Left ventricle myocardium inferior (tissue), 1 donor: ENCODE measurements around the gene MCRIP1. TPM values are rescaled to one million over a fixed set of nuclear protein-coding genes. Genes with fewer than 3 reads are reported as not detected.

ENCODE experiments used
- DNase-seq: peaks from one replicate; pipeline ENCODE4 v3.0.0-alpha.2; 2020
- H3K27ac ChIP-seq: fragments of 200-600 bp; replicated peaks from 2 replicates; pipeline ENCODE4 v1.8.0; 2021
- H3K27me3 ChIP-seq: fragments of 200-600 bp; 2 replicates; pipeline ENCODE4 v1.8.0; 2021; ENCODE audit warnings: low read depth
- H3K36me3 ChIP-seq: fragments of 200-600 bp; 2 replicates; pipeline ENCODE4 v1.8.0; 2021
- H3K4me1 ChIP-seq: fragments of 200-600 bp; 2 replicates; pipeline ENCODE4 v1.8.0; 2021
- H3K4me3 ChIP-seq: fragments of 200-600 bp; 2 replicates; pipeline ENCODE4 v1.8.0; 2021; ENCODE audit warnings: mild to moderate bottlenecking, moderate library complexity
- H3K9me3 ChIP-seq: fragments of 200-600 bp; replicated peaks from 2 replicates; pipeline ENCODE4 v1.8.0; 2021
- intact Hi-C: fragments of 100-400 bp; cut with micrococcal nuclease; formaldehyde crosslinking; loops from one replicate; pipeline ENCODE4 v1.11.0; 2022
- total RNA-seq: library from RNA; stranded (reverse); fragmentation: NEBNext Ultra II Directional; extraction: Animal tissue kit (Norgen Biotek cat#: 25700); gene quantifications from one replicate; pipeline ENCODE4 v1.2.1, GENCODE V29; 2021
- TF ChIP-seq, protein P1 (sequence below): fragments of 200-600 bp; IDR thresholded peaks from 2 replicates; pipeline ENCODE4 v1.8.0; 2021; ENCODE audit warnings: antibody characterized with exemption, mild to moderate bottlenecking, borderline replicate concordance
- donor health status: DM: no; HTN: yes; CAD: no; lungs with severe emphysema.

MCRIP1 gene
- total RNA-seq, 1 donor from 2014 or later, result 110 TPM

DNA sequence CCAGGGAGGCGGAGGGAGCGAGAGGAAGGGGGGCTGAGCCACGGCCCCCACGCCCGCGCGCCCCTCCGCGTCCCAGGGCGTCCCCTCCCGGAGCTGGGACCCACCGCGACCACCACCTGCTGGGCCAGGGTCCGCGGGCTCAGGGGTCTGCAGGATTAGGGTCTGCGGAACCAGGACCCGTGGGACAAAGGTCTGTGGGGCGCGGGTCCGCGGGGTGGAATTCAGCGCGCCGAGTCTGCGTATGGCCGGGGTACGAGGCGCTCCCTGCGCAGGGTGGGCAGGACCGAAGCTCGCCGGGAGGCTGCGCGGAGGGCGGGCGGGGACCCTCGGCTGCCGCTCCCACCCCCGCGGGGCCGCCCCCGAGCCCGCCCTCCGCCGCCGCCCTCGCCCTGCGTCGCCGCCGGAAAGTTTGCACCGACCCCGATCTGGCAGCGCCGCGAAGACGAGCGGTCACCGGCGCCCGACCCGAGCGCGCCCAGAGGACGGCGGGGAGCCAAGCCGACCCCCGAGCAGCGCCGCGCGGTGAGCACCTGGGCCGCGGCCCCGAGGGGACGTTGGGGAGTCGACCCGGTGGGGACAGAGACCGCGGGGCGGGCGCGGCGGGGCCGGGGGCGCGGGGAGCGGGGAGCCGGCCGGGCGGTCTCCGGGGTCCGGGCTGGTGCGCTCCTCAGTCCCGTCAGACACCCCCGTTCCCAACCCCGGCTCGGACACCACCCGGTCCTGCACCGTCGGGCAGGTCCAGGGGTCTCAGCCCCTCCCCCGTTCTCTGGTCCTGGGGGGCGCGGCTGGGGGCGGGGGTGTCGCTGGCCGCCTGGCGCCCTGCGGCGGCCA, 29.1 kb downstream of the MCRIP1 start, which contains the start of gene GCGR:
GCGR (plus strand) TSS at position 423 of the 831 bp plus-strand sequence. CDS start 4,869 bp downstream, outside the sequence.
- intact Hi-C loops, result no loop called here
- Histone ChIP-seq H3K27me3 (peaks cover 98% of the 10 kb centered on the region), H3K36me3 (no peaks in the 10 kb centered on the region), H3K4me1 (peaks cover 17% of the 10 kb centered on the region), H3K27ac (no peak within 1 kb of the TSS), H3K9me3 (no peaks in the 10 kb centered on the region), H3K4me3 (peak within 1 kb of the TSS; percentile 38)
- TF ChIP-seq, protein P1, sequence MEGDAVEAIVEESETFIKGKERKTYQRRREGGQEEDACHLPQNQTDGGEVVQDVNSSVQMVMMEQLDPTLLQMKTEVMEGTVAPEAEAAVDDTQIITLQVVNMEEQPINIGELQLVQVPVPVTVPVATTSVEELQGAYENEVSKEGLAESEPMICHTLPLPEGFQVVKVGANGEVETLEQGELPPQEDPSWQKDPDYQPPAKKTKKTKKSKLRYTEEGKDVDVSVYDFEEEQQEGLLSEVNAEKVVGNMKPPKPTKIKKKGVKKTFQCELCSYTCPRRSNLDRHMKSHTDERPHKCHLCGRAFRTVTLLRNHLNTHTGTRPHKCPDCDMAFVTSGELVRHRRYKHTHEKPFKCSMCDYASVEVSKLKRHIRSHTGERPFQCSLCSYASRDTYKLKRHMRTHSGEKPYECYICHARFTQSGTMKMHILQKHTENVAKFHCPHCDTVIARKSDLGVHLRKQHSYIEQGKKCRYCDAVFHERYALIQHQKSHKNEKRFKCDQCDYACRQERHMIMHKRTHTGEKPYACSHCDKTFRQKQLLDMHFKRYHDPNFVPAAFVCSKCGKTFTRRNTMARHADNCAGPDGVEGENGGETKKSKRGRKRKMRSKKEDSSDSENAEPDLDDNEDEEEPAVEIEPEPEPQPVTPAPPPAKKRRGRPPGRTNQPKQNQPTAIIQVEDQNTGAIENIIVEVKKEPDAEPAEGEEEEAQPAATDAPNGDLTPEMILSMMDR, result no peak
- no peak for DNase-seq

DNA sequence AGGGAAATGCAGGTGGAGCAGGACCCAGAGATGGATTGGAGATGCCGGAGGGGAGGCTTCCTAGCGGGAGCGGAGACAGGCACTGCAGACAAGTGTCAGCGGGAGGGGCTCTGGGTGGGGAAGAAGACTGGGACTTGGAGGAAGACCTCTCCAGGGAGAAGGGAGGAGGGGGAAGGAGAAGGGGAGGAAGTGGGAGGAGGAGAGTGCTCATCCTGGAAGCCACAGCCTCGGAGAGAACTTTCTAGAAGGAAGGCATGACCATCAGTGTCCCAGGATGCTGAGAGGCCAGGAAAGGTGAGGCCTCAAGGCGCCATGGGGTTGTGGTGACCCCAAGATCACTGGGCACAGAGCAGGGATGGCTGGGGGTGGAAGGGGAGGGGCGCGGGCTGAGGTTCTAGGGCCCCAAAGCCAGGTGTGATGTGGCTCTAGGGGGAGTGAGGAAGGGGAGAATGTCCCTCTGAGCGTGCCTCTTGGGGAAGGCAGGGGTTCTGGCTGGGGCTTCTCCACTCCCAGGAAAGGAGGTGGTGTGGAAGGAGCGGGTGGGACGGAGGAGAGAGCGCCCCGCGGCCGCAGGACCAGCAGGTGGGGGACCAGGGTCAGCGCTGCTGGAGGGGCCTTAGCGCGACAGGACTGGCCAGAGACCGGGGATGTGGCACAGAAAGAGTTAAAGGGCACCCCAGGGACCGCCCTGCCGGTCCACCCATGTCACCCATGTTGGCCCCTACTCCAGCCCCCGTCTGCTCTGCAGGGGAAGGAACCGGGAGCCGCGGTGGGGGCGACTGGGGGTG, 30.0 kb downstream of the MCRIP1 start:
- peaks cover 17% of the 10 kb centered on the region for H3K4me1 ChIP-seq
- H3K27ac ChIP-seq, result no peak overlapping the region
- H3K36me3 ChIP-seq, result no peaks in the 10 kb centered on the region
- H3K27me3 ChIP-seq, result peaks cover 89% of the 10 kb centered on the region
- no peak for DNase-seq
- TF ChIP-seq, protein P1, result no peak
- intact Hi-C loops, result no loop called here
- no peaks in the 10 kb centered on the region for H3K9me3 ChIP-seq
- no peak overlapping the region for H3K4me3 ChIP-seq

DNA sequence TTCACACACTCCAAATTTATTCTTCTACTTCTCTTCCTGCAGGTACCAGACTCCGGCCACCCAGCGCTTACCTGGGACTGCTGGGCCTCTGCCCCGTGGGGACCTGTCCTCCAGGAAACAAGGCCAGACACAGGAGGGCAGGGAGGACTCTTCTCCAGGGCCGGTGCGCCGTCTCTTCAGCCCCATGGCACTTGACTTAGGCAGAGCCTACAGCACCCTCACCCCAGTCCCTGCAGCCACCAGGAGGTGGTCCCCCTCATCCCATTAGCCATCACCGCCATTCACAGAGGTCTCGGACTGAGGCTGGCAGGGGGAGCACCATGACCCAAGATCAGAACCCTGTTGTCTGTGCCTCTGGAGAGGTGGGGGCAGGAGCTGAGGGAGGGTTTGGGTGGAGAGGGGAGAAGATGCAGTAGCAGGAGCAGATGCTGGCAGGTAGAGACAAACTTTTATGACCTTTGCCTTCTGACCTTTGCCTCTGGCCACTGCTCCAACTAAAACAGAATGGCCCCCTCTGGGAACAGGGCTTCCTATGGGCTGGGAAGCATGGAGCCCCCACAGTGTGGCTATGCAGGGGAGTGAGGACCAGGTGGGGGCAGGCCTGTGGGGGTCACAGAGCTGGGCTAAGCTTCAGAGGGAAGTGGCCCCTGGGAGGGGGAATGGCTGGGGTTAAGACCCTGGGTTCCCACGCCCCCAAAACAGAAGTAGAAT, 30.9 kb downstream of the MCRIP1 start:
- DNase-seq, result no peak
- peaks cover 81% of the 10 kb centered on the region for H3K27me3 ChIP-seq
- intact Hi-C loops, result no loop called here

DNA sequence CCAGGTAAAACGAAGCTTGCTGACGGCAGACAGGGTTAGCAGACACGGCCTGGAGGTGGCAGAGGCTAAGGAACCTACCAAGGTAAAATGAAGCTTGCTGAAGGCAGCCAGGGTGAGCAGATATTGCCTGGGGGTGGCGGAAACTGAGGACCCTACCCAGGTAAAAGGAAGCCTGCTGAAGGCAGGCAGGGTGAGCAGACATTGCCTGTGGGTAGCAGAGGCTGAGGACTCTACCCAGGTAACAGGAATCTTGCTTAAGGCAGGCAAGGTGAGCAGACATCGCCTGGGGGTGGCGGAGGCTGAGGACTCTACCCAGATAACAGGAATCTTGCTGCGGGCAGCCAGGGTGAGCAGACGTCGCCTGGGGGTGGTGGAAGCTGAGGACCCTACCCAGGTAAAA, 31.8 kb downstream of the MCRIP1 start:
- no peaks in the 10 kb centered on the region for H3K36me3 ChIP-seq
- no peak overlapping the region for H3K4me3 ChIP-seq
- no peak overlapping the region for H3K27ac ChIP-seq
- no peak for DNase-seq
- H3K9me3 ChIP-seq, result no peaks in the 10 kb centered on the region
- TF ChIP-seq, protein P1, result no peak
- H3K27me3 ChIP-seq, result peaks cover 72% of the 10 kb centered on the region
- intact Hi-C loops, result no loop called here
- H3K4me1 ChIP-seq, result peaks cover 17% of the 10 kb centered on the region

More for the DNA sequence above, 30.9 kb downstream of the MCRIP1 start:
- Histone ChIP-seq H3K9me3 (no peaks in the 10 kb centered on the region), H3K4me3 (no peak overlapping the region), H3K36me3 (no peaks in the 10 kb centered on the region), H3K27ac (no peak overlapping the region), H3K4me1 (peaks cover 17% of the 10 kb centered on the region)
- TF ChIP-seq, protein P1, result no peak

DNA sequence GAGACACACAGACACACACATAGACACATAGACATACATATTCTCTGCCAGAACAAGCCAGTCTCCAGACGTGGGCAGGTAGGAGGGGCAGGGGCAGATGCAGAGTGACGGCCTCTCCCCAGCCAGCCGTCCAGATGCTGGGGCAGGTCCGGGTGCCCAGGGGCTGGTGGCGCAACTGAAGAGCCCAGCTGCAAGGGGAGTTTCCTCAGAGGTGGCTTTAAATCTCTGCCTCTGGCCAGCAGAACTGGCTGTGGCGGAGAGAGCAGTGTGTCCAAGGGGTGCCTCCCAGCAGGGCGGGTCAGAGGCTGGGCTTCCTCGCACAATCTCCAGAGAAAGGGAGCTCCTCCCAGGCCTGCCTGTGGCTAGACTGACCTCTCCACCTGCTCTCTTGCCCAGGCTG, 38.6 kb downstream of the MCRIP1 start:
- DNase-seq, result no peak
- intact Hi-C loops, result no loop called here

More for the DNA sequence above, 38.6 kb downstream of the MCRIP1 start:
- Histone ChIP-seq H3K27me3 (peaks cover 24% of the 10 kb centered on the region), H3K27ac (no peak overlapping the region), H3K4me1 (no peaks in the 10 kb centered on the region), H3K9me3 (no peaks in the 10 kb centered on the region), H3K4me3 (no peak overlapping the region), H3K36me3 (no peaks in the 10 kb centered on the region)
- TF ChIP-seq, protein P1, result no peak
